PC-3 (cell line): ENCODE measurements around the gene PYROXD2.

Source experiments
- CTCF ChIP-seq: fragments of 300-600 bp; sonication (generic); conservative IDR thresholded peaks from 2 replicates; pipeline ENCODE4 v1.5.1; 2017; ENCODE audit warnings: antibody characterized with exemption, low read depth, mild to moderate bottlenecking, low read length
- EZH2 ChIP-seq: fragments of 300-600 bp; sonication (generic); IDR thresholded peaks from one replicate; pipeline ENCODE4 v1.6.1; 2017; ENCODE audit warnings: antibody characterized with exemption, mild to moderate bottlenecking, low read length; ENCODE audit not compliant: unreplicated experiment
- EZH2phosphoT487 ChIP-seq: fragments of 300-600 bp; sonication (generic); IDR thresholded peaks from 2 replicates; pipeline ENCODE4 v1.6.1; 2018; ENCODE audit warnings: mild to moderate bottlenecking, antibody characterized with exemption, low read length, borderline replicate concordance

- TF ChIP-seq CTCF (no peak), EZH2 (no peak), EZH2phosphoT487 (no peak)
These were observed 15.2 kb downstream of the PYROXD2 start for GRCh38 chr10:98399784-98400183.
